K562 (cell line): ENCODE data around the gene TXLNA. TPM values are rescaled to one million over a fixed set of nuclear protein-coding genes. Genes with fewer than 3 reads are reported as not detected.

ENCODE experiments used
- C11orf30 ChIP-seq: fragments of 450-650 bp; IDR thresholded peaks from 2 replicates; pipeline ENCODE4 v1.6.1; 2016; ENCODE audit warnings: low read depth, mild to moderate bottlenecking
- ESRRB ChIP-seq: fragments of 250-450 bp; sonication (Bioruptor Pico); IDR thresholded peaks from 2 replicates; pipeline ENCODE4 v1.5.0; 2020; ENCODE audit warnings: mild to moderate bottlenecking, moderate library complexity, borderline replicate concordance
- GTF2E2 ChIP-seq: fragments of 200-800 bp; sonication (Bioruptor generic); IDR thresholded peaks from 2 replicates; pipeline ENCODE4 v1.6.1; 2016; ENCODE audit warnings: missing genetic modification characterization, missing compliant biosample characterization
- IRF9 ChIP-seq: fragments of 450-650 bp; IDR thresholded peaks from 2 replicates; pipeline ENCODE4 v1.6.1; 2016; ENCODE audit warnings: missing biosample characterization, missing genetic modification characterization
- JUN ChIP-seq, 2 experiments: sonication (generic) in 1 of 2; formaldehyde crosslinking in 1 of 2; IDR thresholded peaks; 2 replicates each; pipeline versions ENCODE4 v1.6.1 to v1.8.0; 2012 to 2022; ENCODE audit warnings: borderline replicate concordance in 2 of 2, mild to moderate bottlenecking in 2 of 2, improper control_type of control experiment in 1 of 2, low read depth in 1 of 2, low read length in 1 of 2, missing genetic modification reagents in 1 of 2
- MAFK ChIP-seq: IDR thresholded peaks from 2 replicates; pipeline ENCODE4 v1.6.1; 2011; ENCODE audit warnings: low read length, improper control_type of control experiment
- NBN ChIP-seq: fragments of 450-650 bp; IDR thresholded peaks from 2 replicates; pipeline ENCODE4 v1.6.1; 2016; ENCODE audit warnings: low read depth, mild to moderate bottlenecking
- NFIC ChIP-seq: fragments of 450-650 bp; IDR thresholded peaks from 2 replicates; pipeline ENCODE4 v1.6.1; 2017; ENCODE audit warnings: mild to moderate bottlenecking, inconsistent platforms
- PML ChIP-seq: IDR thresholded peaks from 2 replicates; pipeline ENCODE4 v1.6.1; 2012; ENCODE audit warnings: low read length, inconsistent platforms
- SMARCE1 ChIP-seq: fragments of 450-650 bp; IDR thresholded peaks from 2 replicates; pipeline ENCODE4 v1.7.1; 2016; ENCODE audit warnings: mild to moderate bottlenecking
- TAF7 ChIP-seq: fragments of 450-650 bp; IDR thresholded peaks from 2 replicates; pipeline ENCODE4 v1.6.1; 2016; ENCODE audit warnings: missing genetic modification characterization, missing compliant biosample characterization
- ZEB2 ChIP-seq: fragments of 450-650 bp; IDR thresholded peaks from 2 replicates; pipeline ENCODE4 v1.6.1; 2016
- ZFP1 ChIP-seq: fragments of 450-650 bp; formaldehyde crosslinking; IDR thresholded peaks from 2 replicates; pipeline ENCODE4 v1.4.0; 2020; ENCODE audit warnings: mild to moderate bottlenecking, mixed read lengths
- ZNF140 ChIP-seq: fragments of 250-450 bp; sonication (Bioruptor Pico); IDR thresholded peaks from 2 replicates; pipeline ENCODE4 v1.8.0; 2021; ENCODE audit warnings: moderate library complexity, mild to moderate bottlenecking, inconsistent platforms
- ZNF175 ChIP-seq: fragments of 200-800 bp; sonication (Bioruptor generic); IDR thresholded peaks from 2 replicates; pipeline ENCODE4 v1.6.1; 2016; ENCODE audit warnings: low read depth, mild to moderate bottlenecking, missing genetic modification characterization, missing compliant biosample characterization
- ZNF592 ChIP-seq: fragments of 450-650 bp; IDR thresholded peaks from 2 replicates; pipeline ENCODE4 v1.6.1; 2017; ENCODE audit warnings: antibody characterized with exemption, mild to moderate bottlenecking
- polyA plus RNA-seq, 8 experiments: library from polyadenylated mRNA; depleted of rRNA in 4 of 8; stranded (reverse) in 5 of 8; unstranded in 3 of 8; fragments of >200 nt; fragmentation: Nextera tagmentation in 2 of 8; fragmentation: Illumina TruSeq in 1 of 8; extraction: Ambion mirVana in 2 of 8; extraction: Trizol in 1 of 8; gene quantifications; 2 replicates each; pipeline versions ENCODE4 v1.2.1 to v1.2.3, GENCODE V29; 2011 to 2014; ENCODE audit warnings: inconsistent platforms in 1 of 8, missing spikeins in 1 of 8
- total RNA-seq, 7 experiments: library from RNA; depleted of rRNA in 6 of 7; stranded (reverse); fragments of >200 nt in 6 of 7; fragmentation: Illumina TruSeq in 2 of 7; extraction: Trizol in 2 of 7; gene quantifications; 2 replicates each; pipeline versions ENCODE4 v1.2.1 to v1.2.3, GENCODE V29; 2011 to 2021; ENCODE audit warnings: low replicate concordance in 1 of 7
- TF ChIP-seq, protein P1 (sequence below): fragments of 250-450 bp; sonication (Bioruptor Pico); IDR thresholded peaks from 2 replicates; pipeline ENCODE4 v1.6.1; 2021; ENCODE audit warnings: mild to moderate bottlenecking
- TF ChIP-seq, protein P2 (sequence below): fragments of 450-650 bp; IDR thresholded peaks from 2 replicates; pipeline ENCODE4 v1.6.1; 2018; ENCODE audit not compliant: partially characterized antibody
- TF ChIP-seq, protein P3 (sequence below): IDR thresholded peaks from 3 replicates; pipeline ENCODE4 v1.6.1; 2011; ENCODE audit warnings: borderline replicate concordance, mild to moderate bottlenecking; ENCODE audit not compliant: insufficient read length, insufficient read depth

TXLNA gene
- total and polyA plus RNA-seq, 9 of the 15 experiments (the other 6 are each of a cell fraction or from before 2014, with no cell fraction given): 9.2 to 54.5 (median 39.3) TPM

- TF ChIP-seq ZNF592 (0 out of 2 replicates have a peak, but pooled peaks have one; percentile 21), ZNF175 (CRISPR knock-in tag) (no peak), MAFK (peak; percentile 42; the same call in 1 of the 2 replicates), ZEB2 (0 out of 2 replicates have a peak, but pooled peaks have one; percentile 22), NBN (no peak), IRF9 (tag) (no peak), ZFP1 (CRISPR knock-in tag) (no peak), ESRRB (no peak), NFIC (no peak), TAF7 (no peak), SMARCE1 (no peak; the same call in 1 of the 2 replicates), JUN (IDR thresholded peaks at IDR 0.05; ENCODE audit: borderline replicate concordance, low read depth, low read length) (no peak), JUN (CRISPR knock-in tag; IDR thresholded peaks at IDR 0.05; ENCODE audit: borderline replicate concordance) (no peak), PML (no peak), C11orf30 (peak; percentile 62; the same call in 1 of the 2 replicates), ZNF140 (CRISPR knock-in tag) (no peak), GTF2E2 (no peak)
- TF ChIP-seq, protein P1, sequence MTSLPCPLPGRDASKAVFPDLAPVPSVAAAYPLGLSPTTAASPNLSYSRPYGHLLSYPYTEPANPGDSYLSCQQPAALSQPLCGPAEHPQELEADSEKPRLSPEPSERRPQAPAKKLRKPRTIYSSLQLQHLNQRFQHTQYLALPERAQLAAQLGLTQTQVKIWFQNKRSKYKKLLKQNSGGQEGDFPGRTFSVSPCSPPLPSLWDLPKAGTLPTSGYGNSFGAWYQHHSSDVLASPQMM (CRISPR knock-in tag): no peak
- TF ChIP-seq, protein P2, sequence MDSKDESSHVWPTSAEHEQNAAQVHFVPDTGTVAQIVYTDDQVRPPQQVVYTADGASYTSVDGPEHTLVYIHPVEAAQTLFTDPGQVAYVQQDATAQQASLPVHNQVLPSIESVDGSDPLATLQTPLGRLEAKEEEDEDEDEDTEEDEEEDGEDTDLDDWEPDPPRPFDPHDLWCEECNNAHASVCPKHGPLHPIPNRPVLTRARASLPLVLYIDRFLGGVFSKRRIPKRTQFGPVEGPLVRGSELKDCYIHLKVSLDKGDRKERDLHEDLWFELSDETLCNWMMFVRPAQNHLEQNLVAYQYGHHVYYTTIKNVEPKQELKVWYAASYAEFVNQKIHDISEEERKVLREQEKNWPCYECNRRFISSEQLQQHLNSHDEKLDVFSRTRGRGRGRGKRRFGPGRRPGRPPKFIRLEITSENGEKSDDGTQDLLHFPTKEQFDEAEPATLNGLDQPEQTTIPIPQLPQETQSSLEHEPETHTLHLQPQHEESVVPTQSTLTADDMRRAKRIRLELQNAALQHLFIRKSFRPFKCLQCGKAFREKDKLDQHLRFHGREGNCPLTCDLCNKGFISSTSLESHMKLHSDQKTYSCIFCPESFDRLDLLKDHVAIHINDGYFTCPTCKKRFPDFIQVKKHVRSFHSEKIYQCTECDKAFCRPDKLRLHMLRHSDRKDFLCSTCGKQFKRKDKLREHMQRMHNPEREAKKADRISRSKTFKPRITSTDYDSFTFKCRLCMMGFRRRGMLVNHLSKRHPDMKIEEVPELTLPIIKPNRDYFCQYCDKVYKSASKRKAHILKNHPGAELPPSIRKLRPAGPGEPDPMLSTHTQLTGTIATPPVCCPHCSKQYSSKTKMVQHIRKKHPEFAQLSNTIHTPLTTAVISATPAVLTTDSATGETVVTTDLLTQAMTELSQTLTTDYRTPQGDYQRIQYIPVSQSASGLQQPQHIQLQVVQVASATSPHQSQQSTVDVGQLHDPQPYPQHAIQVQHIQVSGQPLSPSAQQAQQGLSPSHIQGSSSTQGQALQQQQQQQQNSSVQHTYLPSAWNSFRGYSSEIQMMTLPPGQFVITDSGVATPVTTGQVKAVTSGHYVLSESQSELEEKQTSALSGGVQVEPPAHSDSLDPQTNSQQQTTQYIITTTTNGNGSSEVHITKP: no peak
- TF ChIP-seq, protein P3, sequence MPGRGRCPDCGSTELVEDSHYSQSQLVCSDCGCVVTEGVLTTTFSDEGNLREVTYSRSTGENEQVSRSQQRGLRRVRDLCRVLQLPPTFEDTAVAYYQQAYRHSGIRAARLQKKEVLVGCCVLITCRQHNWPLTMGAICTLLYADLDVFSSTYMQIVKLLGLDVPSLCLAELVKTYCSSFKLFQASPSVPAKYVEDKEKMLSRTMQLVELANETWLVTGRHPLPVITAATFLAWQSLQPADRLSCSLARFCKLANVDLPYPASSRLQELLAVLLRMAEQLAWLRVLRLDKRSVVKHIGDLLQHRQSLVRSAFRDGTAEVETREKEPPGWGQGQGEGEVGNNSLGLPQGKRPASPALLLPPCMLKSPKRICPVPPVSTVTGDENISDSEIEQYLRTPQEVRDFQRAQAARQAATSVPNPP: no peak
Measured at GRCh38 chr1:32144033-32144432, 35.4 kb upstream of the TXLNA start (continued).
